Kidney (tissue), 14 donors: ENCODE measurements around the gene KDM3B. TPM values are rescaled to one million over a fixed set of nuclear protein-coding genes. Genes with fewer than 3 reads are reported as not detected.

ENCODE experiments used
- DNase-seq, 5 donors: peaks; one replicate each; pipeline ENCODE4 v3.0.0-alpha.2; 2013 to 2020
- FAIRE-seq: peaks from 2 replicates; lab custom pipeline; 2012; peaks lifted over from hg19 to GRCh38; lab: Jason Lieb, UNC
- H3K27ac ChIP-seq, 2 donors: one replicate each; pipeline ENCODE4 v1.7.0; 2013; ENCODE audit warnings: low read depth in 2 of 2, low read length in 2 of 2, inconsistent platforms in 1 of 2
- H3K27me3 ChIP-seq: one replicate; pipeline ENCODE4 v1.7.1; 2013; ENCODE audit warnings: low read length, inconsistent platforms; ENCODE audit not compliant: control insufficient read depth, insufficient read depth
- H3K36me3 ChIP-seq, 3 donors: one replicate each; pipeline versions ENCODE4 v1.7.0 to v1.7.1; 2013; ENCODE audit warnings: low read length in 3 of 3, control low read depth in 1 of 3, inconsistent platforms in 1 of 3; ENCODE audit not compliant: insufficient read depth in 3 of 3, control insufficient read depth in 2 of 3
- H3K4me1 ChIP-seq, 3 donors: one replicate each; pipeline versions ENCODE4 v1.7.0 to v1.7.1; 2013; ENCODE audit warnings: low read length in 3 of 3, inconsistent platforms in 1 of 3, low read depth in 1 of 3; ENCODE audit not compliant: control insufficient read depth in 2 of 3, insufficient read depth in 2 of 3
- H3K4me3 ChIP-seq, 3 donors: one replicate each; pipeline versions ENCODE4 v1.7.0 to v1.8.1; 2013; ENCODE audit warnings: low read length in 3 of 3, control low read depth in 1 of 3, inconsistent platforms in 1 of 3
- H3K9ac ChIP-seq, 3 donors: one replicate each; pipeline versions ENCODE4 v1.7.0 to v1.7.1; 2013; ENCODE audit warnings: low read length in 3 of 3, control low read depth in 1 of 3, inconsistent platforms in 1 of 3
- H3K9me3 ChIP-seq, 3 donors: one replicate each; pipeline versions ENCODE4 v1.7.0 to v1.7.1; 2013; ENCODE audit warnings: low read length in 3 of 3, control low read depth in 1 of 3, inconsistent platforms in 1 of 3; ENCODE audit not compliant: control insufficient read depth in 2 of 3, insufficient read depth in 1 of 3
- CTCF ChIP-seq: IDR thresholded peaks from 3 replicates; pipeline ENCODE4 v1.5.1; 2012; ENCODE audit warnings: mild to moderate bottlenecking, moderate library complexity, borderline replicate concordance; ENCODE audit not compliant: insufficient read depth; ENCODE audit errors: extremely low read depth
- intact Hi-C: fragments of 100-400 bp; cut with DNase I; formaldehyde crosslinking; loops from one replicate; pipeline ENCODE4 v1.11.1; 2022
- polyA plus RNA-seq: library from polyadenylated mRNA; stranded (reverse); fragments of 350-450 nt; fragmentation: Illumina TruSeq; extraction: RNeasy Lipid Tissue Mini Kit (QIAGEN cat#74804); gene quantifications from one replicate; pipeline ENCODE4 v1.2.3, GENCODE V29; 2014; ENCODE audit warnings: low read depth, low replicate concordance; ENCODE audit not compliant: insufficient read depth
- total RNA-seq: library from RNA; stranded (reverse); fragmentation: NEBNext Ultra II Directional; extraction: Animal tissue kit (Norgen Biotek cat#: 25700); gene quantifications from one replicate; pipeline ENCODE4 v1.2.1, GENCODE V29; 2021
- donor health status: control.
- donor health status: control.
- donor health status: control.
- donor health status: control.
- donor health status: control.
- donor health status: DM: yes; HTN: yes; CAD: no.
- donor health status: Normal renal cell carcinoma (clear cell type).

Gene KDM3B
- total and polyA plus RNA-seq, 2 donors from 2014 or later = 18.5 to 69.6 TPM

GRCh38 chr5:138444078-138444773 lies 91.7 kb downstream of the KDM3B start:
- Histone ChIP-seq H3K9ac (no peak overlapping the region), H3K27ac (no peak overlapping the region), H3K36me3 (no peaks in the 10 kb centered on the region), H3K27me3 (no peaks in the 10 kb centered on the region), H3K4me1 (peaks cover 0 to 3% (median 0%) of the 10 kb centered on the region in 3 donors), H3K4me3 (no peak overlapping the region), H3K9me3 (no peaks in the 10 kb centered on the region)
- no peak for FAIRE-seq
- no peak for DNase-seq
- TF ChIP-seq CTCF = no peak
- intact Hi-C loops = no loop called here

DNA sequence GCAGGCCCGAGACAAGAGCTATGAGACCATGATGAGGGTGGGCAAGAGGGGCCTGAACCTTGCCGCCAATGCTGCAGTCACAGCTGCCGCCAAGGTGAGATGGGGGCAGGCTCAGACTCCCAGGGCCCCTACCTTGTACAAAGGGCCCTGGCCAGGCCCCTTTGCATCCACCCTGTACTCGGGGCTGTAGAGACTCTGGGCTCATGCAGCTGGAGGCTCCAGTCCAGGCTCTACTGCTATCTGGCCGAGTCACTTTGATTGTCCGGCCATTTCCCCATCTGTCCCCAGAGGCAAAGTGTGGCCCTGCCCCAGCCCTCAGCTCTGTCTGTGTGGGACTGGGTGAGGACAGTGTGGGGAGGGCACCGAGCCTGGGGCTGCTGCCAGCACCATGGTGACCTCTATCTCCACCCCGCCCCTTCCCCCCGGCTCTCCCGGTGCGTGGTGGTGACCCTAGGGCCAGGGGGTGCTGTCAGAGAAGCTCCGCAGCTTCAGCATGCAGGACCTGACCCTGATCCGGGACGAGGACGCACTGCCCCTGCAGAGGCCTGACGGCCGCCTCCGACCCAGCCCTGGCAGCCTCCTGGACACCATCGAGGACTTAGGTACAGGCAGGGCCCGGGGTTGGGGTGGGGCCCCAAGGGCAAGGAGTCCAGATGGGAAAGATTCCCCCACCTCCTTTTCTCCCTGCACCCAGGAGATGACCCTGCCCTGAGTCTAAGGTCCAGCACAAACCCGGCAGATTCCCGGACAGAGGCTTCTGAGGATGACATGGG lies 92.5 kb downstream of the KDM3B start:
- Histone ChIP-seq H3K9ac (no peak overlapping the region), H3K27ac (no peak overlapping the region), H3K9me3 (no peaks in the 10 kb centered on the region), H3K4me3 (no peak overlapping the region), H3K27me3 (no peaks in the 10 kb centered on the region), H3K4me1 (peaks cover 0 to 3% (median 0%) of the 10 kb centered on the region in 3 donors), H3K36me3 (no peaks in the 10 kb centered on the region)
- intact Hi-C loops = no loop called here
- no peak for TF ChIP-seq CTCF
- no peak for FAIRE-seq
- no peak for DNase-seq

DNA sequence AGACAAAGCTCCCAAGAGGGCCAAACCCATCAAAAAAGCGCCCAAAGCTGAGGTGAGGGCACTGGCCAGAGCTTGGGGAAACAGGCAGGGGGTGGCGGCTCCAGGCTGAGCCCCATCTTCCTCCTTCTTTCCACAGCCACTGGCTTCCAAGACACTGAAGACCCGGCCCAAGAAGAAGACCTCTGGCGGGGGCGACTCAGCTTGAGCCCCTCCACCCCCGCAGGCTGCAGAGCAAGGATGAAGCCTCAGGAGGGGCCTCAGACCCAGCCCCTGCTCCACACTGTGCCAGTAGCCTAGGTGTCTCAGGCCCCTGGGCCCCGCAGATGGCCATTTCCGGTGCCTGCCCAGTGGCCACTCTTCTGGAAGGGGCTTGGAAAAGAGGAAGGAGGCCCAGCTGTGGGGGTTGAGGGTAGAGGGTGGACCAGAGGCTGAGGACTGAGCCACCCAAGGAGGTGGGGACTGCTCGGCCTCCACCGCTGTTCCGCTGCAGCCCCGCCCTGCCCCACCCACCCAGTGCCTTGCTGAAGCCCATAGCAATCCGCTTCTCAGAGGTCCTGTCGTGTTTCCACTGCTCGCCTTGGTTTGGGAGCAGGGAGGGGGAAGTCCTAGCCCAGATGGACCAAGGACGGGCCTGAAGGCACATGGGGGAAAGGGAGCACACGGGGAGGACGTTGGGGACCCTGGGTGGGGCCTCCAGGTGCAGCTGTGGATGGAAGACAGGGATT lies 93.2 kb downstream of the KDM3B start:
- no peak for FAIRE-seq
- intact Hi-C loops = no loop called here

More for the DNA sequence above, 93.2 kb downstream of the KDM3B start:
- no peak overlapping the region for H3K4me3 ChIP-seq
- no peaks in the 10 kb centered on the region for H3K36me3 ChIP-seq
- no peak overlapping the region for H3K27ac ChIP-seq
- no peak overlapping the region for H3K9ac ChIP-seq
- H3K9me3 ChIP-seq = no peaks in the 10 kb centered on the region
- DNase-seq = no peak
- no peak for TF ChIP-seq CTCF
- H3K27me3 ChIP-seq = no peaks in the 10 kb centered on the region
- H3K4me1 ChIP-seq = peaks cover 0 to 4% (median 0%) of the 10 kb centered on the region in 3 donors
